HCT116 (cell line): Measurements from ENCODE around the gene LIN52. TPM values are rescaled to one million over a fixed set of nuclear protein-coding genes. Genes with fewer than 3 reads are reported as not detected.

Source experiments
- ATAC-seq: fragments of 200-7000 bp; cut with Tn5 transposase; 2 replicates; pipeline ENCODE4 v1.9.1; 2020; ENCODE audit warnings: mild to moderate bottlenecking, moderate library complexity
- BruUV-seq: library from RNA; stranded (reverse); fragments of 400-500 nt; replicated peaks from 2 replicates; lab custom pipeline; 2021; lab: Mats Ljungman, UMichigan
- CTCF ChIA-PET: fragments of 300-600 bp; sonication (Branson Sonifier 250); formaldehyde crosslinking; loops from one replicate; lab custom pipeline; 2021; ENCODE audit warnings: antibody characterized with exemption; lab: Charles Lee
- POLR2A ChIA-PET: fragments of 300-600, 350-600 bp; sonication (Branson Sonifier 250); formaldehyde crosslinking; loops from one replicate; lab custom pipeline; 2021; ENCODE audit warnings: antibody characterized with exemption; lab: Charles Lee
- RAD21 ChIA-PET, 2 experiments: fragments of 300-600 bp; sonication (Branson Sonifier 250); formaldehyde crosslinking; loops; one replicate each; lab custom pipeline; 2023; ENCODE audit warnings: low total read pairs in 2 of 2; ENCODE audit not compliant: uncharacterized antibody in 2 of 2, unreplicated experiment in 2 of 2, low non-redundant PET in 1 of 2; lab: Charles Lee
- DNase-seq: peaks from one replicate; pipeline ENCODE4 v3.0.0-alpha.2; 2010; ENCODE audit warnings: low read depth, low spot score
- H2AFZ ChIP-seq: fragments of 200-600 bp; shearing (Covaris generic), sonication (generic); 2 replicates; pipeline ENCODE4 v1.6.1; 2017; ENCODE audit warnings: low read depth, mixed run types, mixed read lengths, antibody characterized with exemption, low read length; ENCODE audit not compliant: poor library complexity, severe bottlenecking
- H3K27ac ChIP-seq: 2 replicates; pipeline ENCODE4 v1.5.1; 2012; ENCODE audit warnings: low read depth, low read length
- H3K27me3 ChIP-seq: fragments of 200-600 bp; sonication (generic); 2 replicates; pipeline ENCODE4 v1.6.1; 2016; ENCODE audit warnings: mixed run types, low read length, mixed read lengths; ENCODE audit not compliant: insufficient read depth
- H3K36me3 ChIP-seq, 2 experiments: fragments of 200-500 bp in 1 of 2; fragments of 200-600 bp in 1 of 2; sonication (Bioruptor generic) in 1 of 2; sonication (generic) in 1 of 2; 2 replicates each; pipeline versions ENCODE4 v1.5.1 to v1.6.1; 2014 to 2016; ENCODE audit warnings: low read length in 2 of 2, inconsistent platforms in 1 of 2, mixed read lengths in 1 of 2, mixed run types in 1 of 2; ENCODE audit not compliant: insufficient read depth in 2 of 2, control insufficient read depth in 1 of 2
- H3K4me1 ChIP-seq, 2 experiments: fragments of 200-600 bp in 1 of 2; sonication (generic) in 1 of 2; 2 replicates each; pipeline versions ENCODE4 v1.5.1 to v1.6.1; 2012 to 2017; ENCODE audit warnings: low read length in 2 of 2, inconsistent platforms in 1 of 2, mild to moderate bottlenecking in 1 of 2, mixed read lengths in 1 of 2, mixed run types in 1 of 2, moderate library complexity in 1 of 2; ENCODE audit not compliant: insufficient read depth in 2 of 2, control insufficient read depth in 1 of 2
- H3K4me2 ChIP-seq: fragments of 200-600 bp; sonication (generic); 2 replicates; pipeline ENCODE4 v1.6.1; 2017; ENCODE audit warnings: mixed run types, low read length, mixed read lengths
- H3K4me3 ChIP-seq, 2 experiments: fragments of 200-600 bp in 1 of 2; sonication (generic) in 1 of 2; replicated peaks in 1 of 2; 2 replicates each; pipeline ENCODE4 v1.5.1; 2011 to 2016; ENCODE audit warnings: low read length in 2 of 2, control low read depth in 1 of 2, low read depth in 1 of 2, mild to moderate bottlenecking in 1 of 2, mixed read lengths in 1 of 2, mixed run types in 1 of 2
- H3K79me2 ChIP-seq: fragments of 200-600 bp; sonication (generic); 2 replicates; pipeline ENCODE4 v1.6.1; 2017; ENCODE audit warnings: mild to moderate bottlenecking, mixed run types, low read length, moderate library complexity, mixed read lengths; ENCODE audit not compliant: insufficient read depth
- H3K9ac ChIP-seq: fragments of 200-600 bp; sonication (generic); 2 replicates; pipeline ENCODE4 v1.6.1; 2016; ENCODE audit warnings: low read length, mixed read lengths
- H3K9me2 ChIP-seq: fragments of 200-600 bp; sonication (generic), shearing (Covaris generic); 2 replicates; pipeline ENCODE4 v1.6.1; 2017; ENCODE audit warnings: mixed run types, mild to moderate bottlenecking, moderate library complexity; ENCODE audit not compliant: insufficient read depth
- H3K9me3 ChIP-seq, 2 experiments: fragments of 200-500 bp in 1 of 2; fragments of 200-600 bp in 1 of 2; sonication (Bioruptor generic) in 1 of 2; sonication (generic) in 1 of 2; 2 replicates each; pipeline ENCODE4 v1.6.1; 2014 to 2017; ENCODE audit warnings: low read length in 2 of 2, mixed read lengths in 2 of 2, inconsistent platforms in 1 of 2, low read depth in 1 of 2, mild to moderate bottlenecking in 1 of 2, mixed run types in 1 of 2, moderate library complexity in 1 of 2; ENCODE audit not compliant: control insufficient read depth in 1 of 2, insufficient read depth in 1 of 2
- H4K20me1 ChIP-seq: fragments of 200-600 bp; sonication (generic), shearing (Covaris generic); 2 replicates; pipeline ENCODE4 v1.6.1; 2017; ENCODE audit warnings: mixed run types, mild to moderate bottlenecking, moderate library complexity; ENCODE audit not compliant: insufficient read depth
- ATF3 ChIP-seq: IDR thresholded peaks from 2 replicates; pipeline ENCODE4 v1.6.1; 2012
- CBX3 ChIP-seq: IDR thresholded peaks from 2 replicates; pipeline ENCODE4 v1.6.1; 2012; ENCODE audit warnings: low read depth
- CEBPB ChIP-seq: IDR thresholded peaks from 2 replicates; pipeline ENCODE4 v1.6.1; 2012; ENCODE audit warnings: low read depth
- EGR1 ChIP-seq: IDR thresholded peaks from 2 replicates; pipeline ENCODE4 v1.6.1; 2012; ENCODE audit warnings: low read depth
- ELF1 ChIP-seq: IDR thresholded peaks from 2 replicates; pipeline ENCODE4 v1.6.1; 2012; ENCODE audit warnings: low read depth, borderline replicate concordance
- EZH2 ChIP-seq: fragments of 200-600 bp; sonication (generic); IDR thresholded peaks from 2 replicates; pipeline ENCODE4 v1.6.1; 2017; ENCODE audit warnings: antibody characterized with exemption, mixed run types
- EZH2phosphoT487 ChIP-seq: fragments of 200-600 bp; IDR thresholded peaks from 2 replicates; pipeline ENCODE4 v1.6.1; 2018; ENCODE audit warnings: antibody characterized with exemption, borderline replicate concordance
- JUND ChIP-seq: IDR thresholded peaks from 2 replicates; pipeline ENCODE4 v1.6.1; 2012
- POLR2A ChIP-seq: IDR thresholded peaks from 2 replicates; pipeline ENCODE4 v1.7.0; 2011; ENCODE audit warnings: borderline replicate concordance; ENCODE audit not compliant: insufficient read depth, insufficient read length; ENCODE audit errors: extremely low read depth
- POLR2AphosphoS5 ChIP-seq: IDR thresholded peaks from 2 replicates; pipeline ENCODE4 v1.6.1; 2011; ENCODE audit warnings: mild to moderate bottlenecking, low read depth, low read length, moderate library complexity
- RAD21 ChIP-seq: IDR thresholded peaks from 2 replicates; pipeline ENCODE4 v1.6.1; 2012; ENCODE audit warnings: low read depth, mild to moderate bottlenecking
- REST ChIP-seq: IDR thresholded peaks from 2 replicates; pipeline ENCODE4 v1.6.1; 2012; ENCODE audit warnings: low read depth
- SP1 ChIP-seq: IDR thresholded peaks from 2 replicates; pipeline ENCODE4 v1.6.1; 2012; ENCODE audit warnings: low read depth
- SRF ChIP-seq: IDR thresholded peaks from 2 replicates; pipeline ENCODE4 v1.6.1; 2012; ENCODE audit warnings: low read depth
- YY1 ChIP-seq: IDR thresholded peaks from 2 replicates; pipeline ENCODE4 v1.6.1; 2011; ENCODE audit warnings: low read length, low read depth, moderate library complexity, mild to moderate bottlenecking; ENCODE audit not compliant: insufficient replicate concordance; ENCODE audit errors: extremely low read depth
- ZFX ChIP-seq: fragments of 450-650 bp; IDR thresholded peaks from 2 replicates; pipeline ENCODE4 v1.6.1; 2017
- intact Hi-C: fragments of 100-400 bp; cut with micrococcal nuclease; formaldehyde crosslinking; loops from 2 replicates; pipeline ENCODE4 v1.10.0; 2022
- total RNA-seq: library from RNA; stranded (reverse); gene quantifications from one replicate; pipeline ENCODE4 v1.2.1, GENCODE V29; 2021; ENCODE audit not compliant: unreplicated experiment
- TF ChIP-seq, protein P1 (sequence below): IDR thresholded peaks from 2 replicates; pipeline ENCODE4 v1.6.1; 2011; ENCODE audit warnings: mild to moderate bottlenecking, low read length, moderate library complexity; ENCODE audit not compliant: insufficient replicate concordance; ENCODE audit errors: extremely low read depth
- TF ChIP-seq, protein P2 (sequence below), 3 experiments: fragments of 200-600 bp in 1 of 3; sonication (generic) in 1 of 3; IDR thresholded peaks in 2 of 3; conservative IDR thresholded peaks in 1 of 3; 2 replicates each; pipeline ENCODE4 v1.5.1; 2012 to 2017; ENCODE audit warnings: low read depth in 2 of 3, low read length in 2 of 3, antibody characterized with exemption in 1 of 3, borderline replicate concordance in 1 of 3, control low read depth in 1 of 3, mild to moderate bottlenecking in 1 of 3, mixed read lengths in 1 of 3, mixed run types in 1 of 3, moderate library complexity in 1 of 3; ENCODE audit not compliant: insufficient read depth in 1 of 3
- TF ChIP-seq, protein P3 (sequence below): IDR thresholded peaks from 2 replicates; pipeline ENCODE4 v1.6.1; 2012

The LIN52 gene
- total RNA-seq, 1 experiment from 2014 or later: 9.6 TPM

DNA sequence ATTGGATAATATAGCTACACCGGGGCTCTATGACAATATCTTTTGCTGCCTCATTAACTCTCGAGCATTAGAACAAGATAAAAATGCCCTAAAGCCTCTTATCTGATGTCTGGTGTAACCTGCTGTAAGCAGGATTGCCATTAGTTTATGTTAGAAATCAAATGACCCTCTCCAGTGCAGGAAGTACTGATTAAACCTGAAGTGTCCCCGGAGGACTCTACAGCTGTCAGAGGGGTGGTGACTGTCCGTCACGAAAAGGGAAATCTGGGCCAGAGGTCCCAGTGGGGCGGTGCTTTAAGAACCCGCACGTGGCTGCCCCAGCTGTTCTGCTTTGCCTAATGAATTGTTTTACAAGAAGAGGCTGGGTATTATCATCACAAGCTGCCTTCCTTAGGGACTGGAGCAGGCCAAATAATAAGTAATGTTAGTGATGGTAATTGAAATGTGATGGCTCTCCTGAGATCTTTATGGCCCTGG, 55.7 kb downstream of the LIN52 start:
- Histone ChIP-seq H3K4me2 (no peak overlapping the region), H2AFZ (no peak overlapping the region), H3K4me3 (no peak overlapping the region), H3K9ac (no peak overlapping the region), H3K79me2 (no peaks in the 10 kb centered on the region), H3K36me3 (no peaks in the 10 kb centered on the region), H4K20me1 (no peaks in the 10 kb centered on the region), H3K27me3 (no peaks in the 10 kb centered on the region), H3K9me3 (no peaks in the 10 kb centered on the region), H3K27ac (no peak overlapping the region), H3K9me2 (no peaks in the 10 kb centered on the region), H3K4me1 (0 out of 4 replicates have a peak, but pooled peaks cover 0 to 2% of the 10 kb centered on the region in 2 experiments)
- RAD21 ChIA-PET: no interaction called here
- CTCF ChIA-PET: no interaction called here
- TF ChIP-seq, protein P1, sequence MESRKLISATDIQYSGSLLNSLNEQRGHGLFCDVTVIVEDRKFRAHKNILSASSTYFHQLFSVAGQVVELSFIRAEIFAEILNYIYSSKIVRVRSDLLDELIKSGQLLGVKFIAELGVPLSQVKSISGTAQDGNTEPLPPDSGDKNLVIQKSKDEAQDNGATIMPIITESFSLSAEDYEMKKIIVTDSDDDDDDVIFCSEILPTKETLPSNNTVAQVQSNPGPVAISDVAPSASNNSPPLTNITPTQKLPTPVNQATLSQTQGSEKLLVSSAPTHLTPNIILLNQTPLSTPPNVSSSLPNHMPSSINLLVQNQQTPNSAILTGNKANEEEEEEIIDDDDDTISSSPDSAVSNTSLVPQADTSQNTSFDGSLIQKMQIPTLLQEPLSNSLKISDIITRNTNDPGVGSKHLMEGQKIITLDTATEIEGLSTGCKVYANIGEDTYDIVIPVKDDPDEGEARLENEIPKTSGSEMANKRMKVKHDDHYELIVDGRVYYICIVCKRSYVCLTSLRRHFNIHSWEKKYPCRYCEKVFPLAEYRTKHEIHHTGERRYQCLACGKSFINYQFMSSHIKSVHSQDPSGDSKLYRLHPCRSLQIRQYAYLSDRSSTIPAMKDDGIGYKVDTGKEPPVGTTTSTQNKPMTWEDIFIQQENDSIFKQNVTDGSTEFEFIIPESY: no peak
- TF ChIP-seq EGR1 (no peak), REST (no peak), ELF1 (no peak), POLR2AphosphoS5 (no peak), SRF (no peak), CEBPB (no peak), RAD21 (no peak), EZH2 (no peak), ZFX (no peak), YY1 (no peak), CBX3 (no peak), POLR2A (no peak), SP1 (no peak), ATF3 (no peak), JUND (no peak), EZH2phosphoT487 (no peak)
- TF ChIP-seq, protein P2, sequence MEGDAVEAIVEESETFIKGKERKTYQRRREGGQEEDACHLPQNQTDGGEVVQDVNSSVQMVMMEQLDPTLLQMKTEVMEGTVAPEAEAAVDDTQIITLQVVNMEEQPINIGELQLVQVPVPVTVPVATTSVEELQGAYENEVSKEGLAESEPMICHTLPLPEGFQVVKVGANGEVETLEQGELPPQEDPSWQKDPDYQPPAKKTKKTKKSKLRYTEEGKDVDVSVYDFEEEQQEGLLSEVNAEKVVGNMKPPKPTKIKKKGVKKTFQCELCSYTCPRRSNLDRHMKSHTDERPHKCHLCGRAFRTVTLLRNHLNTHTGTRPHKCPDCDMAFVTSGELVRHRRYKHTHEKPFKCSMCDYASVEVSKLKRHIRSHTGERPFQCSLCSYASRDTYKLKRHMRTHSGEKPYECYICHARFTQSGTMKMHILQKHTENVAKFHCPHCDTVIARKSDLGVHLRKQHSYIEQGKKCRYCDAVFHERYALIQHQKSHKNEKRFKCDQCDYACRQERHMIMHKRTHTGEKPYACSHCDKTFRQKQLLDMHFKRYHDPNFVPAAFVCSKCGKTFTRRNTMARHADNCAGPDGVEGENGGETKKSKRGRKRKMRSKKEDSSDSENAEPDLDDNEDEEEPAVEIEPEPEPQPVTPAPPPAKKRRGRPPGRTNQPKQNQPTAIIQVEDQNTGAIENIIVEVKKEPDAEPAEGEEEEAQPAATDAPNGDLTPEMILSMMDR (IDR thresholded peaks at IDR 0.05 in 2 of 3, conservative IDR thresholded peaks at IDR 0.05 in 1 of 3; ENCODE audit: borderline replicate concordance in 1 of 3, insufficient read depth in 1 of 3, low read depth in 2 of 3, low read length in 2 of 3): no peak
- TF ChIP-seq, protein P3, sequence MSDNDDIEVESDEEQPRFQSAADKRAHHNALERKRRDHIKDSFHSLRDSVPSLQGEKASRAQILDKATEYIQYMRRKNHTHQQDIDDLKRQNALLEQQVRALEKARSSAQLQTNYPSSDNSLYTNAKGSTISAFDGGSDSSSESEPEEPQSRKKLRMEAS: no peak
- DNase-seq: no peak
- POLR2A ChIA-PET: interaction anchor here (0.9 kb wide), 1 partner anchor 10 kb away, joined by 4 read pairs; no protein-coding TSS in a partner anchor
- intact Hi-C loops: no loop called here
- no TSS peak for BruUV-seq
- no peak for ATAC-seq
